WERI-Rb-1 (cell line): ENCODE measurements around the gene SMYD4.
"Not testable (repeated sequence)": the region's sequence is repeated elsewhere in the genome, so short reads cannot be mapped to it uniquely, and the experiment has no call there.

Experiments
- DNase-seq: peaks from one replicate; pipeline ENCODE4 v3.0.0-alpha.2; 2020
- H3K27ac ChIP-seq: fragments of 250-450 bp; sonication (Bioruptor Pico); 2 replicates; pipeline ENCODE4 v1.5.1; 2020; ENCODE audit warnings: mild to moderate bottlenecking, moderate library complexity
- H3K27me3 ChIP-seq: fragments of 250-450 bp; sonication (Bioruptor Pico); 2 replicates; pipeline ENCODE4 v1.5.1; 2021; ENCODE audit warnings: mild to moderate bottlenecking, low read depth, moderate library complexity; ENCODE audit not compliant: insufficient read depth, severe bottlenecking
- H3K36me3 ChIP-seq: fragments of 250-450 bp; sonication (Bioruptor Pico); 2 replicates; pipeline ENCODE4 v1.5.1; 2020; ENCODE audit warnings: mild to moderate bottlenecking, moderate library complexity
- H3K4me3 ChIP-seq: 2 replicates; pipeline ENCODE4 v1.5.1; 2011; ENCODE audit warnings: low read depth, mild to moderate bottlenecking, control low read depth, low read length
- H3K9me3 ChIP-seq: fragments of 250-450 bp; sonication (Bioruptor Pico); 2 replicates; pipeline ENCODE4 v1.5.1; 2021; ENCODE audit warnings: mild to moderate bottlenecking, moderate library complexity; ENCODE audit not compliant: severe bottlenecking
- TF ChIP-seq, protein P1 (sequence below): IDR thresholded peaks from 2 replicates; pipeline ENCODE4 v1.5.1; 2011; ENCODE audit warnings: low read depth, mild to moderate bottlenecking, control low read depth, inconsistent platforms, low read length

SMYD4 gene

DNA sequence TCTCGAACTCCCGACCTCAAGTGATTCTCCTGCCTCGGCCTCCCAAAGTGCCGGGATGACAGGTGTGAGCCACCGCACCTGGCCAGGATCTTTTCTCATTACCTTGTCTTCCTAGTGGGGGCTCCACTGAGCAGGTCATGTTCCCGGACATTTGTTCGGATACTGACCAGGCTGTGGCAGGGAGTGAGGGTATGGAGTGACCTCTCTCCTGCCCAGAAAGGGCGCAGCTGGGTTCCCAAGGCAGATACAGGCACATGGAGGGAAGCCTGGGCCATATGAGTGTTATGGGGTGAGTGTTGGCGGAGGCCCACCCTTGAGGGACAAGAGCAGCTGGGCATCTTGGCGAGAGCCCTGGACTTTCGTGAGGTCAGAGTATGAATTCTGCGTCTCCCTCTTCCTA lies 62.3 kb downstream of the SMYD4 start:
- DNase-seq = no peak
- TF ChIP-seq, protein P1, sequence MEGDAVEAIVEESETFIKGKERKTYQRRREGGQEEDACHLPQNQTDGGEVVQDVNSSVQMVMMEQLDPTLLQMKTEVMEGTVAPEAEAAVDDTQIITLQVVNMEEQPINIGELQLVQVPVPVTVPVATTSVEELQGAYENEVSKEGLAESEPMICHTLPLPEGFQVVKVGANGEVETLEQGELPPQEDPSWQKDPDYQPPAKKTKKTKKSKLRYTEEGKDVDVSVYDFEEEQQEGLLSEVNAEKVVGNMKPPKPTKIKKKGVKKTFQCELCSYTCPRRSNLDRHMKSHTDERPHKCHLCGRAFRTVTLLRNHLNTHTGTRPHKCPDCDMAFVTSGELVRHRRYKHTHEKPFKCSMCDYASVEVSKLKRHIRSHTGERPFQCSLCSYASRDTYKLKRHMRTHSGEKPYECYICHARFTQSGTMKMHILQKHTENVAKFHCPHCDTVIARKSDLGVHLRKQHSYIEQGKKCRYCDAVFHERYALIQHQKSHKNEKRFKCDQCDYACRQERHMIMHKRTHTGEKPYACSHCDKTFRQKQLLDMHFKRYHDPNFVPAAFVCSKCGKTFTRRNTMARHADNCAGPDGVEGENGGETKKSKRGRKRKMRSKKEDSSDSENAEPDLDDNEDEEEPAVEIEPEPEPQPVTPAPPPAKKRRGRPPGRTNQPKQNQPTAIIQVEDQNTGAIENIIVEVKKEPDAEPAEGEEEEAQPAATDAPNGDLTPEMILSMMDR = no peak
- no peaks in the 10 kb centered on the region for H3K9me3 ChIP-seq
- H3K4me3 ChIP-seq = no peak overlapping the region
- H3K27me3 ChIP-seq = no peaks in the 10 kb centered on the region
- no peak overlapping the region for H3K27ac ChIP-seq
- H3K36me3 ChIP-seq = peaks cover 47% of the 10 kb centered on the region

DNA sequence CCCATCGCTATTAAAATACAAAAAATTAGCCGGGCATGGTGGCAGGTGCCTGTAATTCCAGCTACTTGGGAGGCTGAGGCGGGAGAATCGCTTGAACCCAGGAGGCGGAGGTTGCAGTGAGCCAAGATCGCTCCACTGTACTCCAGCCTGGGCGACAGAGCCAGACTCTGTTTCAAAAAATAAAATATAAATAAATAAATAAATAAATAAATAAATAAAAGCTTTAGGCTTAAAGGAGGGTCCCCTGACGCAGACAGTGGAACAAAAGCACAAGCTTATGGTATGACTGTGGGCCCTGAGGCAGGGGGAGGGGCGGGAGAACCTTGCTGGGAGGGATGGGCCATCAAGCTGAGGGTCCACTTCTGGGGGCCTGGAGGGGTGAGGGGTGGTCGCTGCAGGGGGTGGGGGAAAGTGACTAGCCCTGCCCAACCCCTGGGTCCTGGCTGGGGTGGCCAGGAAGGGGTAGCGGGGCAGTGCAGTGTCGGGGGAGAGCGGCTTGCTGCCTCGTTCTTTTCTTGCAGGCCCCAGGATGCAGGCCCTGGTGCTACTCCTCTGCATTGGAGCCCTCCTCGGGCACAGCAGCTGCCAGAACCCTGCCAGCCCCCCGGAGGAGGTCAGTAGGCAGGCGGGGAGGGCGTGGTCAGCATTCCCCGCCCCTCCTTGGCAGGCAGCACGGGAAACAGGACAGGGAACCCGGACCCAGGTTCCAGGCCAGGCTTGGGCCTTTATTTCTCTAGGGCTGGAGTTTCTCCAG lies 63.1 kb downstream of the SMYD4 start:
- DNase-seq = no peak
- no peak overlapping the region for H3K27ac ChIP-seq
- no peak overlapping the region for H3K4me3 ChIP-seq
- no peaks in the 10 kb centered on the region for H3K9me3 ChIP-seq
- no peaks in the 10 kb centered on the region for H3K27me3 ChIP-seq
- H3K36me3 ChIP-seq = peaks cover 39% of the 10 kb centered on the region
- TF ChIP-seq, protein P1 = no peak

DNA sequence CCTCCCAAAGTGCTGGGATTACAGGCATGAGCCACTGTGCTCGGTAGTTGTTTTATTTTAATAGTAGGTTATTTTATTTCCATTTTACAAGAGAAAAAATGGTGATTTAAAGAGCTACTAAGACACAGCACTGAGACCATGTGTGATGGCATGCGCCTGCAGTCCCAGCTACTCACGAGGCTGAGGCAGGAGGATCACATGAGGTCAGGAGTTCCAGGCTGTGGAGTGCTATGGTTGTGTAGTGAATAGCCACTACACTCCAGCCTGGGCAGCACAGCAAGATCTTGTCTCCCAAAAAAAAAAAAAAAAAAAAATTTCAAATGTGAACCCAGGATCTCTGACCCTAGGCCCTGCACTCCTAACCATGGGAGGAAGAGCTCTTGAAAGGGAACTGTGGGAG lies 64.1 kb downstream of the SMYD4 start:
- H3K27me3 ChIP-seq = no peaks in the 10 kb centered on the region
- no peaks in the 10 kb centered on the region for H3K9me3 ChIP-seq
- no peak overlapping the region for H3K4me3 ChIP-seq
- TF ChIP-seq, protein P1 = no peak
- peaks cover 32% of the 10 kb centered on the region for H3K36me3 ChIP-seq
- no peak for DNase-seq
- no peak overlapping the region for H3K27ac ChIP-seq

DNA sequence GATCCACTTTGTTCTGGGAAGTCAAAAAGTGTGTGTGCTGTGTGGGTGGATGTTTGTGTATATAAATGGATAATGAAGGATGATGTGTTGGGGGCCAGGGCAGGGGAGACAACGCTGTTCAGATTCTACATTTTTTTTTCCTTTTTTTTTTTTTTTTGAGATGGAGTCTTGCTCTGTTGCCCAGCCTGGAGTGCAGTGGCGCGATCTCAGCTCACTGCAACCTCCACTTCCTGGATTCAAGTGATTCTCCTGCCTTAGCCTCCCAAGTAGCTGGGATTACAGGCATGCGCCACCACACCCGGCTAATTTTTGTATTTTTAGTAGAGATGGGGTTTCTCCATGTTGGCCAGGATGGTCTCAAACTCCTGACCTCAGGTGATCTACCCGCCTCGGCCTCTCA lies 65.0 kb downstream of the SMYD4 start:
- DNase-seq, H3K9me3 ChIP-seq, H3K27me3 ChIP-seq, H3K4me3 ChIP-seq: not testable (repeated sequence)
- Histone ChIP-seq H3K36me3 (peaks cover 24% of the 10 kb centered on the region), H3K27ac (peak overlapping the region; percentile 98)

DNA sequence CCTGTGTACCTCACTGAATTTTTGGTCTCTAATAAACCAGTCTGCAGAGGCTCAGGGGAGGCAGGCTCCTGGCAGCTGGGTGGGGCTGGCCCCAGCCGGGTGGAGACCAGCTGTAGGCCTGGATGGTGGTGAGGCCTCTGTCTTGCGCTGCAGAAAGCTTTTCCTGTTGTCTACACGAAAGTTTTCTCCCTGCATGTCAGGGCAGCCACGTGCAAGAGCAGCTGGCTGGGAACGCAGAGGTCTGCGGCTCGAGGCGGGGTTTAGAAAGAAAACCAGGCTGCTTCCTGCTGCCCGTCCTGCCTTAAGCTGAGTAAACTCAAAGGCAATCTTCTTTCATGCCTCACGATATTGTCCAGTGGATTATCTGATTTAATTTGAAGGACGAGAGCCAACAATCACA lies 65.4 kb downstream of the SMYD4 start:
- TF ChIP-seq, protein P1 = no peak
- peaks cover 21% of the 10 kb centered on the region for H3K36me3 ChIP-seq
- H3K9me3 ChIP-seq = no peaks in the 10 kb centered on the region
- H3K27ac ChIP-seq = peak overlapping the region; percentile 98
- no peaks in the 10 kb centered on the region for H3K27me3 ChIP-seq
- DNase-seq = peak; percentile 66
- peak overlapping the region; percentile 8 for H3K4me3 ChIP-seq

DNA sequence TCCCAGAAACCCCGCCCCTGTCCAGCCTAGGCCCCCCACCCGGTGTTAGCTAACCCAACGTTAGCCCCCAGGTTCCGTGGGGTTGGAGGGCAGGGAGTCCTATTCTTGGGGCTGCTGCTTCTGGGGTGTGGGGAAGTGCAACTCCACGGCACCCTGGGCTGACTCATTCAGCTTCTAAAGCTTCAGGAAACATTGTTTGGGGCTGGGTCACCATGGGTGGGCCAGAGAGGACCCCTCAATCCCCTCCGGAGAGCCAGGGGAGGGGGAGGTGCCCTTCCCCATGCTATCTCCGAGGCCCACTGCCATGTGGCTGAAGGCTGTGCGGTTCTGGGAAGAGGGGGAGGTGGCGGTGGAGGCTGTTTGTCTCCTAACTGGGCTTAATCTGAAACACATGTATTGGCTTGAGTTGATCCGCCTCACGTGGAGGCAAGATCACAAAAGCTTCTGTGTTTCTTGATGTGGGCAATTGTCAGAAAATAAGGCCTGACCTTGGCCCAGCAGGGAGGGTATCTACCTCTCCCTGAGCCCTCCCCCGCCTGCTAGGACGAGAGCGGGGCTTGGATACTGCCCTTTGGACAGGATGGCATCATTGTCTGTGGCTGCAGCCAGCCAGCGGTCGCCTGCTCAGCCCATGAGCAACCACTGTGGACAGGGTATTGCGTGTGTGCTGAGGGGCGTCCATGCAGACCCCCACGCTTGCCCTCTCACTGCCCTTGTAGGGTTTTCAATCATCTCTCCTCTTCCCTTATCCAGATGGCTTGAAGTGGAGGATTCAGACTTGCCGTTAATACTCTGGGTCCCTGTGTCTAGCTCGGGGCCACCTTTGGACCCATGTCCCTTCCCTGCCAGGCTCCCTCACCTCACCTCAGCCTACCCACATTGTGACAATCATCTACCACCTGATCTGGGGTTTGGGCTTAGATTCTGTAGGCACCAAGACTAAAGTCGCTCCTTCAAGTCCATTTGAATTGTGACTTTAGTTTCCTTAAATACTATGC lies 66.5 kb downstream of the SMYD4 start:
- H3K27ac ChIP-seq = peak overlapping the region; percentile 98
- TF ChIP-seq, protein P1 = no peak
- no peaks in the 10 kb centered on the region for H3K27me3 ChIP-seq
- no peaks in the 10 kb centered on the region for H3K9me3 ChIP-seq
- peak overlapping the region; percentile 78 for H3K4me3 ChIP-seq
- peak; percentile 87 for DNase-seq
- peaks cover 13% of the 10 kb centered on the region for H3K36me3 ChIP-seq
